ENCODE measurements around the gene TSPEAR.

TSPEAR gene

DNA sequence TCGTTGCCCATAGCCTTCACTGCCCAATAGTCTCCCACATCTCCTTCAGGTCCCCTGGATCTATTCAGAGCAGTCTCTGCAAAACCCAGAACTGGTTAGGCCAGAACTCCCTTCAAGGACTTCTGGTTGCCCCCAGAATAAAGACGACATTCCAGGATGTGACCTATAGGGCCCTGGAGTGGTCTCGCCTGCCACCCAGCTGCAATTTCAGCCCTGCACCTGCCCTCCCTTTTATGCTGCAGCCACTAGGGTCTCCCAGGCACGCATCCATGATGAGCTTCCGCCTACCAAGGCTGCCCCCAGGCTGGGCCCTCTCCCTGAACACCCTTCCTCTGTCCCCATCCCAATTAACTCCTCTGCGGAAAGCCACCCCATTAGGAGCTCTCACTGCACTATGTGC is 7.2 kb upstream of the TSPEAR start:
- no peak for DNase-seq

DNA sequence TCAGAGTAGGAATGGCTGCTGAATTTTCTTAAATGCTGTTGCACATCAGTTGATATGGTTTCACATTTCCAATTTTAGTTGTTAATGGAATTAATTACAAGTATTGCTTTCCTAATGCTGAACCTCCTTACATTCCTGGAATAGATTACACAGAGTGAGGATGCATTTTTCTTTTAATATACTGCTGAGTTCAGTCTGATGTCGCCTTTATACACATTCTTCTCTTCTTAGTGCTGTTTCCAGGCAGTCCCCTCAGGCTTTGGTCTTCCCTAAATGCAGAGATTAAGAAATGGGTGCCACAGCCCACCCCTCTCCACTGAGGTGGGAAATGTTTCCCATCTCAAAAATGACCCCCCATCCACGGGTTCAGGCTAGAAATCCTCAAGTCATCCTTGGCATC is 6.7 kb upstream of the TSPEAR start:
- no peak for DNase-seq

DNA sequence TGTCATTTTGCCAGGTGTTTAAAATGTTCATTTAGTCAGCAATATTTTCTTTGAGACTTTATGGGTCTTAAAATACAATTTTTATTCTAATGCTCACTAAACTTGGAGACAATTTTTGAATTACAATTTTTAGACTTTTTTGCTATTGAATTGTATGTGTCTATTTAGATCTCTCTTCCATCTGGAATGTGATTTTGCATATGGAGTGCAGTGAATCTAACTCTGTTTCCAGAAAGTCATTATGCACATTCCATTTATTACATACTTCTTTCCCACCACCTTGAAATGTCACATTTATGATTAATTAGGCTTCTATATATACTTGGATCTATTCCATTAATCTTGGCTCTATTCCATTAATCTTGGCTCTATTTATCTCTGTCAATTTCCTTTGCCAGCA is 5.6 kb upstream of the TSPEAR start:
- DNase-seq: no peak

DNA sequence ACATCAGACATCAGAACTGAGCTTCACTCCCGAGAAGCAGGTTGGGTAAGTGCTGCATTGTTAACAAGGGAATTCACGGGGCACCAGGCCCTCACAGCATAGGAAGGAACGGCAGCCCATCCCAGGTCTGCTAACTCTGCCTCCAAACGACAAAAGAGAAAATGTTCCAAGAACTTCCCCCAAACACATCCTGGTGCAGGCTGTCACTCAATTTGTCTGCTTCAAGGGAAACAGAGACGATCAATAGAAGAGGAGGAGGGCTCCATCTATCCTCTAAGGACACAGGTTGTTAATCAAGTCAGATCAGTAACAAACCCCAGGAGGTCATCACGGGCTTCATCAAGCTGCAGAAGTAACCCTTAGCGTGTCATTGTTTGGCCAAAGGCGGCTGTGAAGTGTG is 3.5 kb upstream of the TSPEAR start:
- DNase-seq: no peak

DNA sequence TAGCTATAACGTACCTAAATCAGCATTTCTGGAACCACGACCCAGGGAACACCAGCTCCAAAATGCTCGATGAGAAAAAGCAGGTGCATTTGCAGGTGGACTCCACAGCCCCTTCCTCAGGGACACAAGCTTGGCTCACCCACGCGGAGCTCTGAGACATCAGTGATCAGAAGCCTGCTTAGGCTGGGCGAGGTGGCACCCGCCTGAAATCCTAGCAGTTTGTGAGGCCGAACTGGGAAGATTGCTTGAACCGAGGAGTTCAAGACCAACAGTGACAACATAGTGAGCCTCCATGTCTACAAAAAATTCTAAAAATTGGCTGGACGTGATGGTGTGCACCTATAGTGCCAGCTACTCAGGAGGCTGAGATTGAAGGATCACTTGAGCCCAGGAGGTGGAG is 2.5 kb upstream of the TSPEAR start:
- no peak for DNase-seq

DNA sequence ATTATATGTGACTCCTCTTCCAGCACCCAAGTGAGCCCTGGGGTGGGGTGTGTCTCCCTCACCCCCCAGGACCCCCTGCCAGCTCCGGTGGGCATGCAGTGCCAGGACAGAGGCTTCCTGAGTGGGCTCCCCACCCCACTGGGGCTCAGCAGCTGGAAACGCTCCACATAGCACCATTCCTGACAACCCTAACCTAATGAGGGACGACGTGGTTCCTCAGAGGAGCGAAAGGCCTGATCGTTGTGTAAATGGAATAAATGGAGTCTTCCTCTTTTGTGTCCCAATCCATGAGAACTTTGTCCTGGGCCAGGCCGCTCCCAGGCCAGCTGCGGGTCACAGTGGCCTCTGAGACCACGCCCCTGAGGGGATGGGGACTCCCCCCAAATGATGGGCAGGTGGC is 1.8 kb upstream of the TSPEAR start:
- no peak for DNase-seq

DNA sequence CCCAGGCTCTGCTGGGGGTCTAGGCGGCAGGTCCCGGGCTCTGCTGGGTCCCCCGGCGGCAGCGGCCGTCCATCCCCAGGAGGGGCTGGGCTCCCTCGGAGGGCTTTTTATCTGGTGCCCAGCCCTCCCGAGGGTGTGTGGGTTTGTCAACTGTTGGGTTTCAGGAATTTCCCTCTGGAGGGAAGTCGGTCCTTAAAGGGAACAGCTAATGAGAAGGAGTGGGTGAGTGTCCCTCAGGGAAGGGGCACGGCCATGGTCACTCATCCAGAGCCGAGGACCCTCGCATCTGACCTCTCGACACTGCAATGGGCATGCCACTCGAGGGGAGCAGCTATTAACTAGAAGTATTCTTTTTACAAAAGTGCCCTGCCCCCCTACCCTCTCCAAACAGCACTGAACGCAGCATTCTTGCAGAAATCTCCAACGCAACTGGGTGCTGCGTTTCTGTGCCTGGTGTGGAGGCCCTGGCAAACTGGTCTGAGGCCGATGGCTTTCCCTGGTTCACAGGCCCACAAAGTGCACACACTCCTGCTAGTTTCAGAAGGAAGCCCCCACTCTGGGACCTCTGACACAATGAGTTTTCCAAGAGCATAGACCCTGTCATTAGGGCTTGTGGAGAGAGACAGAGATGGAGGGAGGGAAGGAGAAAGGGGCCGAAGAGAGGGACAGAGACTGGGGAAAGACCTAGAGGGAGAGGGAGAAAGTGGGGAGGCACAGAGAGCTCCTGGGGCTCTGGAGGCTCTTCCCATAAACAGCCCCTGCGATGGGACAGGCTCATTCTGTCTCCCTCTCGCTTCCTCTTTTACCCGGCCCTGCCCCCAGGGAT is 1.0 kb upstream of the TSPEAR start:
- no peak for DNase-seq

DNA sequence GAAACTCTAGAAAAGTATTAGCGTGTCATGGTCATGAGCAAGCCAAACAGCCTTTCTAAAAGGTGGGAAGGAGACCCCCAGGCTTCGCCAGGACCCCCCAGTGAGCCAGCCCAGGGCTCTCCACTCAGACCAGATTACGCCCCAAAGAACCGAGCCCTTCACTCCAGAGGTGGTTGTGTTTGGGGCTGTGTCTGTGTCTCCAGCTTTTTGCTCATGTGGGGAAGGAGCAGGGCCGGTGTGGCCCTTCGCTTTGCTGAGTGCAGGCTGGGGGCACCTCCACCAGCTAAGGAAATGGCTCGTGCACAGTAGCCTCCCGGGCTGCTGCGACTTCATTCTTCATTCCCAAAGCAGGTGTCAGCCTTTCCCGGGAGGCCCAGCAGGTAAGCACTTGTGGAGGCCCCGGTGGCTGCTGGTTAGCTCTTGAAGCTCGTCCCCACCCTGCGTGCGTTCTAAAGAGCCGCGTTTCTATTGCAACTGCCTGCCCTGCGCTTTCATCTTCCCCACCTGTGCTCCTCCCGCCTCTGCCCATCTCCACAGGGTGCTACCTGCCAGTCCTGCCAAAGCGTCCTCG is 531 bp downstream of the TSPEAR start:
- DNase-seq: no peak

DNA sequence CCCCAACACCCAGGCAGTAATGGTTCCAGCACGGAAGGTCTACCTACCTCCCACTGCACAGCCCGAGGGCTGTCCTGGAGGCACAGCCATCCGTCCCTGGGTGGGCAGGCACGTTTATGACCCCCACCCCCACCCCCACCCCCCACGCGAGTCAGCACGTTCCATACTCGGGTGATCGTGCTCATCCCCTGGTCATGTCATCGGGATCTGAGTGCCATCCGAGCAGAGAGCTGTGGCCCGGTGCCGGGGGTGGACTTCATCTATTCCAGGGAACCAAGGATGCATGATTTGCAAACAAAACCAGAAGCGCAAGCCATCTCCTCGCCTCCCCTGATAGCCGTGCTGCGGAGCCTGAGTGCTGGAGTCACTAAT is 1.1 kb downstream of the TSPEAR start:
- DNase-seq: no peak

DNA sequence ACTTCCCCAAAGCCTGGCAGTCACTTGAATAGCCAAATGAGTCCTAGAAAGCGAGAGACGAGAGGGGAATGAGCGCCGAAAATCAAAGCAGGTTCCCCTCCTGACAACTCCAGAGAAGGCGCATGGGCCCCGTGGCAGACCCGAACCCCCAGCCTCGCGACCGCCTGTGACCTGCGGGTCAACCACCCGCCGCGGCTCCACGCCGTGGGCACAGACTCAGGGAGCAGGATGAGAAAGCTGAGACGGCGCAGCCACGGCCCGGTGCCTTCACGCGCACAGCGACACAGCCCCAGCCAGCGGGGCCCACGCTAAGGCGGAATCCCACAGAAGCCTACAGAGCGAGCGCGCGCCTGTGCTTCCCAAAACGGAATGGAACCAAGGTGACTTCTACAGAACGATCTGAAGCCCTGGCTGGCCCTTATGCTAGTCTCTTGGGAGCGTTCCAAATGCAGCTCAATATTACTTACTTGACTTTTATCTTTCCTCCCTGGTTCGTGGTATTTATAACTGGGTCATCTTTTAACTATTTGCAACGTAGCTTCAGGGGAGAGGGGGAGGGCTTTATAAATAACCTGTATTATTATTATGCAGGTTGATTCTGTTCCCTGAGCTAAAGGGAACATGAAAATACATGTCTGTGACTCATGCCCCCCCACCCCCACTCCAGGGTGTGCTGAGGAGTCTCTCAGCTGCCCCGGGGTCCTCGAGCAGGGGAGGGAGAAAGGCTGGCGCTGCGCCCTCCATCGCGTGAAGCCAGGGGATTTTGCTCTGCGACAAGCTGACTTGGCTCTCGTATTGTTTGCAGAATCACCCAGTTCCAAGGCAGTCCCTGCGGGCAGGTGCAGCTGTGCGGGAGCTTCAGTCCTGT is 1.7 kb downstream of the TSPEAR start:
- no peak for DNase-seq

DNA sequence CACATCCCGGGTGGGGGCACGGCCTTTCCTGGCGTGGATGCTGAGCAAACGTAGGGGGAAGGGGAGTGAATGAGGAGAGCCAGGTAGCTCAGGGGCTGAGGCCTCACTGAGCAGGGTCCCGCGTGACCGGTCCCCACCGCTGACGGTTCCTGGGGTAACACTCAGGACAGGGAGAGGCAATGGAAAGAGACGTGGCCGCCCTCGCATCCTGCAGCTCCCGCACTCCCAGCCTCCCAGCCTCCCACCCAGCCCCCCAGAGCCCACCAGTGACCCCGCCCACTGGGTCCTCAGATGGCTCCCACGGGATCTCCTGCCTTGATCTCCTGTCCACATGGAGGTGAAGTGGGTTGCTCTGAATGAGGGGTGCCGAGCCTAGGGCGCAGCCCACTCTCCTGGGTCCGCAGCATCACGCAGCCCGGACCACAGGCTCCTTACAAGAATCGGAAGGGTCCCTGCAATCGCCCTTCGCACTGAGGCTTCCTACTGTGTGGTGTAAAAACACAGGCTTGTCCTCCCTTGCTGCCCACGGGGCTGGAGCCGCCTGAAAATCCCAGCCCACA is 2.4 kb downstream of the TSPEAR start:
- DNase-seq: no peak

DNA sequence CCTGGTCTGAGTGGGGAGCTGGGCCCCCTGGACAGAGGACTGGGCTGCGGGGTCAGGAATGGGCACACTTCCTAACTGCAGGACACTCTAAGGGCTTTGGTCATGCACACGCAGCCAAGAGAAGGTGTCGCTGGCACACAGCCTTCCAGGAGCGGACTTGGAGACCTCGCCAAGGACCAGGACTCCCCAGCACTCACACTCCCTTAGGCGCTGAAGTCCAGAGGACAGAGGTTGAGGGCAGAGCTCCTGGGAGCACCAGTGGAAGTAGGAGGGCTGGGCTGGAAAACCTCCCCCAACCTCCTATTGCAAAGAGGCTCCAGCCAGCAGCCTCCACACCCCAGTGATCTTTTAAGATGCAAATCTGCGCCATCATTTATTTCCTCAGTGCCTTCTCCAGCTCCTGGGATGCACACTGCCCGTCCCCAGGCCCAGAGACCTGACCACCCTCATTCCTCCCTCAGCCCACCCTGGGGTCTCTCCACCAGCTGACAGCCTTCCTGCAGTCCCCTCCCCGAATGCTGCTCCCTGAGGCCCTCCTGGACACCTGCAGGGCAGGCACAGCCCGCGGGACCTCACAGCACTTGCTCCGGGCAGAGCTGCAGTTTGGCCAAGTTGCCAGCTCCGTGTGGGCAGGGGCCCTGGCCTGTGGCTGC is 3.0 kb downstream of the TSPEAR start:
- no peak for DNase-seq

DNA sequence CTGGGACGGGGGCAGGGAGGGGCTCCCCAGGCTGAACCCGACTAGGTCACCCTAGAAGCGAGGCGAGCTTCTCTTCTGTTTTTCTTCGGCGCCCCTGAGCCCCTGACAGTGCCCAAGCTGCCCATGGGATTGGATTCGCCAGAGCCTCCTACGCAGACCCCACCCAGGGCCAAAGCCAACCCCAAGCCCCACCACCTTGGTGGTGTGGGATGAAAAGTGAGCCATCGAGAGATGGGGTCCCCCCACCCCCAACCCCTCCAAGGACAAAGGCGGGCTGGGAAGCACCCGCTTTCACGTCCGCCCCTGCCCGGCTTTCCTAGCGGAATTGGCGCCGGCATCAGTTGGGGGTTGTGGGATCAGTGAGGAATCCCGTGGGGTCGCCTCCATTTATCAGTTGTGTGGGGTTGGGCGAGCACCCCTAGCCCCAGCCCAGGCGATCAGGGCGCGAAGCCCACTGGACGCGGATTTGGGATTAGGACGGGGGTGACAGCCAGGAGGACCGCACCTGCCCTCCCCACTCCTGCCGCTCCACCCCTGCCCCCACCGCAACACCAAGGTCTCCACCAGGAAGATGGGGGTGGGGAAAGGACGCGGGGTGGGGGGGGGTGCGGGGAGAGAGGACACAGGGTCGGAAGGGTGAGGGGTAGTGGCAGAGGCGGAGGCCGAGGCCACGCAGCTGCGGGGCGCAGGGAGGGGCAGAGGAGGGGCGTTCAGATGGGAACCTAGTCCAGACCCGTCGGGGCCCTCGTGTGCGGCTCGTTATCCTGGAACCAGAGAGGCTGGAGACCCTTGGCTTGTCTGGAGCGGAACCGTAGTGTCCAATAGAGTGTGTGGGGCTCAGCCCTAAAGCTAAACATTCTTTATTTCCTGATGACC is 4.4 kb downstream of the TSPEAR start:
- DNase-seq: no peak

DNA sequence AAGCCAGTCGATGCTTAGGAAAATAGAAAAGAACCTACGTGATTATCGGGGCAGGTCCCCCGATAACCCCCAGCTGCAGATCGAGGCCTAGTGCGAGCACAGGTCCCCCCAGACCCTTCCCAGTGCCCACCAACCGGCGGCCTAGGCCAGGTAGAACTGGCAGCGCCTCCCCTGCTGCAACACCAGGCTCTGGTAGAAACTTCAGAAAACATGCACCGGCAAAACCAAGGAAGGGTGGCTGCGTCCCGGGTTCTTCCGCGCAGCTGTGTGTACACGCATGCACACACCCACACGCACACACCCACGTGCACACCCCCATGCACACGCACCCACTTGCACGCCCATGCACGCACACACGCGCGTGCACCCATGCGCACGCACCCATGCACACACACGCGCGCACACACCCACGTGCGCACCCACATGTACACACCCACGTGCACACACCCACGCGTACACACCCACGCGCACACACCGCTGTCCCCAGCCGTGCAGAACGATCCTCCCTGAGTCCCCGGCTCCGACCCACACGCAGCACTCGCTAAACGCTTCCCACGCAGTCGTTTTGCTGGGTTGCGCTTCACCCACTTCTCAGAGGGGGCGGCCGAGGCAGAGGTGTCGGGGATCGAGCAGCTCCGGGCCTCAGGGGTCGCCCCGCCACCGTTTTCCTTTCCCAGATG is 5.2 kb downstream of the TSPEAR start:
- DNase-seq: no peak

DNA sequence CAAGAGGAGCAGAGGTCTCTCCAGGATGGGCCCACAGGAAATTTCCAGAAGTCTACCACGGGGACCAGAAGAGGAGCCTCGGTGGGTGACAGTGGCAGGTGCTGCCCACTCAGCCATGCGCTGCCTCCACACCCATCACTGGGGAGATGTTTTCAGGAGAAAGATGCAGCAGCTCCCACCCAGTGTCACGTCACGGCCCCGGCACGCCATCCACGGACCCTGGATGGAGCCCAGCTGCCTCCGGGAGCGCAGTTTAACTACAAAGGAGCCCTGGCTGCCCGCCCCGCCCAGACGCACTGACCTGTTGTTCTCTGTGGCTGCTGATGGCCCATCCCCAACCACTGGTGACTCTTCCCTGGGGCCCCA is 6.8 kb downstream of the TSPEAR start:
- no peak for DNase-seq

DNA sequence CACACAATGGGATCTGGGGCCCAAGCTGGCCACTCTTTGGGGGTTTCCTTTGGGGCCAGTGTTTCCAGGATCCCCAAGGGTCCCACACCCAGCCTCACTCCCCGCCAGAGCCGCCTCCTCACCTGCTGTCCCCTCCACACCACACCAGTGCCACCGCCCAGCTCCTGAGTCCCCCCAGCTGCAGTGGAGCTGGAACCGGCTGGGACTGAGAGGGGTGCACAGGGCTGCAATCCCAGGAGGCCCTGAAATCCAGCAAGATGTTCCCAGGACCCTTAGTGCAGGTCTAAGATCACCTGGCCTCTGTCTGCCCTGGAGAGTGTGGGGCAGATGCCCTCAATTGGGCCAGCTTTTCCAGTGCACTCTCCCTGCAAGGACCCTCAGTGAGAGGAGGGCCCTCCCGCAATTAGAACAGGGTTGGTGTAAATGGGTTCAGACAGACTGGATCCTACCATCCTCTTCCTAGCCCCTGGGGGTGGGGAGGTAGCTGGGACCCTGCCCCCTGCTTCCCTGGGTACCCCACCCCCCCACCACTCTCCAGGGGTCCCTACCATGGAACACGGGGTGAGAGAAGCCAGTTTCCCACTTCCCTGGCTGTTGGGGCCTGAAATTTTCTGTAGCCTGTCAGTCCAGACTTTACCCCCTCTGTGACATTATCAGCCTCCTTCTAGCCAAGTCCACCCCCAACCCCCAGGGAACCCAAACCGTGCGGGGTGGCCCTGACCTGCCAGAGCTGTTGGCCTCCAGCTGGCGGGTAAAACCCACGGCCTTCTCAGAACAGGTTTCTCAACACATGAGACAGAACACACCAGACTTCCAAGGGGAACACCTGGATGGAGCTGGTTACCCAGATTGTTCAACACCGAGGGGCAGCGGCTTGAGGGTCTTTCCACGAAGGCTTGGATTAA is 7.4 kb downstream of the TSPEAR start:
- DNase-seq: no peak

DNA sequence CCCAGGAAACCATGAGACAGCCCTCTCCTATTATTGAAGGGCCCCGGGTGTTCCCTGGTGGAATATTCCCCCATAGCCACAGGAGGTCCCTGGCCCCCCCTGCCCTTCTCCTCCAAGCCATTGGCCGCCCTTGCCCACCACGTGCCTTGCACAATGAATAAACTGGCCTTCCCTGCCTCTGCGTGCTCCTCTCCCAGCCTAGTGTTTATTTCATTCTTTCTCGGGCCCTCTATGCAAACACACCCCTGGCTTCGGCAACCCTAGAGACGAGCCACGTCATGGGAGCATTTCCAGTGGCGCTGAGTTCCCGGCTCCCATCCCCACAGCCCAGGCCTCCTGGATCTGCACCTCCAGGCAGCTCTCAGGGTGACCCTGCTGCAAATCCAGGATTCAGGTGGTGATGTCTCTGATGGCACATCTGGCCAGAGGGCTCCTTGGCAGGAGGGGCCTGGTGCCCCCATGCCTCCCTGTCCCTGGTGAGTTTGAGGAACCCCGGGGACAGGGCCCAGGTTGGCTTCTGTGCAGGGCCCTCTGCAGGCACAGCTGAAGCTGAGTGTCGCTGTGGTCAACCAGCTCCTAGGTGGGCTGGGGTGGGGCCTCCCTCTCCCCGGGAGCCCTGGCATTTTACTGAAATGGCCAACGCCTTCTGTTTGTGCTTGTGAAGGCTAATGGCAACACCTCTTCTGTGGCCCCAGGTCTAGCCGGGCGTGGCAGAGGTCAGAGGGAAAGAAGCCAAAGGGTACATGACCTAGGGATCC is 8.2 kb downstream of the TSPEAR start:
- DNase-seq: no peak

DNA sequence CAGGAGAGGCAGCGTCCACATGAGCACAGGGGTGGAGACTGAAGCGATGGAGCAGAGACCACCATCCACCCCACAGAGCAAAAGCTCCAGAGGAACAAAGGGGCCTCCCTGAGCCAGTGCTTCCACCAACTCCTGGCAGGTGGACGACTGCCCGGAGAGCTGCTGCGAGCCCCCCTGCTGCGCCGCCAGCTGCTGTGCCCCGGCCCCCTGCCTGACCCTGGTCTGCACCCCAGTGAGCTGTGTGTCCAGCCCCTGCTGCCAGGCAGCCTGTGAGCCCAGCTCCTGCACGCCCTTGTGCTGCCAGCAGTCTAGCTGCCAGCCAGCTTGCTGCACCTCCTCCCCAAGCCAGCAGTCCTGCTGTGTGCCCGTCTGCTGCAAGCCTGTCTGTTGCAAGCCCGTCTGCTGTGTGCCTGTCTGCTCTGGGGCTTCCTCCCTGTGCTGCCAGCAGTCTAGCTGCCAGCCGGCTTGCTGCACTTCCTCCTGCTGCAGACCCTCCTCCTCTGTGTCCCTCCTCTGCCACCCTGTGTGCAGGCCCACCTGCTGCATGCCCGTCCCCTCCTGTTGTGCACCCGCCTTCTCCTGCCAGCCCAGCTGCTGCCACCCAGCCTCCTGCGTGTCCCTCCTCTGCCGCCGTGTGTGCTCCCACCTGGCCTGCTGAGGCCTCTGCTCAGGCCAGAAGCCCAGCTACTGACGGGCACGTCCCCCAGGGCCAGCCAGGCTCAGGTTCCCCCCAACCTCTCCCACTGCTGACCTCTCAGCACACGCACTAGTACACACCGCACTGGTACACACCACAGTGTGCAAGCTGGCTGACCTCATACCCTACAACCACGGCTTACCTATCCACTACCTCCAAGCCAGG is 9.0 kb downstream of the TSPEAR start:
- DNase-seq: no peak

DNA sequence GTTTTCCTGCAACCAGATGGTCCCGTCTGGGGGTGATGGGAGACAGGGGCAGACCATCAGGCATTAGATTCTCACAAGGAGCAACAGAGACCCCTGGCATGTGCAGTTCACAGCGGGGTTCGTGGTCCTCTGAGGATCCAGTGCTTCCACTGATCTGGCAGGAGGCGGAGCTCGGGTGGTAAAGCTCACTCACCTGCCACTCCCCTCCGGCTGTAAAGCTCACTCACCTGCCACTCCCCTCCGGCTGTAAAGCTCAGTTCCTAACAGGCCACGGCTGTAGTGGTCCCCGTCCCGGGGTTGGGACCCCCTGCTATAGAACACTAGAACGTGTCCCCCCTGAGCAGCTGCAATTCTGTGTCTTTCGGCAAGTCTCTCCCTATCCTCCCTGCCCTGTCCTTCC is 9.8 kb downstream of the TSPEAR start:
- DNase-seq: no peak

Data from NCI-H82 (cell line).